T-helper 2 cell treated with Interferon-gamma antibody and Interleukin-4, amounts not matched to agents 100 ng/mL and 5 ng/mL, for 36 hours (primary cell): ENCODE data around the gene ACAP2. TPM values are rescaled to one million over a fixed set of nuclear protein-coding genes. Genes with fewer than 3 reads are reported as not detected.
"Not testable (repeated sequence)": the region's sequence is repeated elsewhere in the genome, so short reads cannot be mapped to it uniquely, and the experiment has no call there.

ENCODE experiments used
- intact Hi-C: fragments of 100-400 bp; cut with micrococcal nuclease; formaldehyde crosslinking; loops from one replicate; pipeline ENCODE4 v1.15.1; 2023
- total RNA-seq: library from RNA; stranded (reverse); gene quantifications from 2 replicates; pipeline ENCODE4 v1.2.3, GENCODE V29; 2022

The ACAP2 gene
- total RNA-seq, 1 donor from 2014 or later = 66.3 TPM

GRCh38 chr3:195291121-195291520, 151.7 kb downstream of the ACAP2 start:
- intact Hi-C loops = no loop called here

GRCh38 chr3:195290643-195291042, 152.2 kb downstream of the ACAP2 start:
- intact Hi-C loops = not testable (repeated sequence)

- intact Hi-C loops = no loop called here
Measured at GRCh38 chr3:195286115-195286872, 156.5 kb downstream of the ACAP2 start.

GRCh38 chr3:195285372-195285771, 157.4 kb downstream of the ACAP2 start:
- intact Hi-C loops = no loop called here

- intact Hi-C loops = no loop called here
Measured at GRCh38 chr3:195284842-195285241, 158.0 kb downstream of the ACAP2 start.

- intact Hi-C loops = no loop called here
Measured at GRCh38 chr3:195282961-195283360, 159.9 kb downstream of the ACAP2 start.

GRCh38 chr3:195274259-195274966, 168.4 kb downstream of the ACAP2 start:
- intact Hi-C loops = loop anchor here (5.0 kb wide), 1 partner anchor 183 kb away; no protein-coding TSS in a partner anchor

GRCh38 chr3:195271410-195272243, 171.2 kb downstream of the ACAP2 start:
- intact Hi-C loops = loop anchor here (1.0 to 5.0 kb wide), 7 partner anchors 11 to 599 kb away; partner anchors contain the start of genes LSG1 and PPP1R2

GRCh38 chr3:195270817-195271409, 171.9 kb downstream of the ACAP2 start, which contains the start of gene XXYLT1:
Gene XXYLT1, minus strand, starts transcription at chr3:195271159. Its CDS starts 101 bp downstream, at chr3:195271058.
- intact Hi-C loops = loop anchor here (1.0 to 5.0 kb wide), 8 partner anchors 11 to 599 kb away; partner anchors contain the start of genes FAM43A, LSG1 and PPP1R2

GRCh38 chr3:195270079-195270816, 172.6 kb downstream of the ACAP2 start:
- intact Hi-C loops = loop anchor here (1.0 to 5.0 kb wide), 3 partner anchors 187 to 585 kb away; partner anchors contain the start of gene FAM43A

GRCh38 chr3:195269375-195270078, 173.3 kb downstream of the ACAP2 start:
- intact Hi-C loops = loop anchor here (1.0 to 5.0 kb wide), 3 partner anchors 188 to 584 kb away; partner anchors contain the start of gene FAM43A

GRCh38 chr3:195268576-195269309, 174.1 kb downstream of the ACAP2 start:
- intact Hi-C loops = no loop called here

GRCh38 chr3:195267096-195267495, 175.7 kb downstream of the ACAP2 start:
- intact Hi-C loops = no loop called here

GRCh38 chr3:195266428-195266827, 176.4 kb downstream of the ACAP2 start:
- intact Hi-C loops = no loop called here

- intact Hi-C loops = no loop called here
Measured at GRCh38 chr3:195265363-195265976, 177.3 kb downstream of the ACAP2 start.

- intact Hi-C loops = no loop called here
Measured at GRCh38 chr3:195263925-195264600, 178.8 kb downstream of the ACAP2 start.

GRCh38 chr3:195263193-195263924, 179.5 kb downstream of the ACAP2 start:
- intact Hi-C loops = no loop called here
